HUES64 (cell line): ENCODE measurements around the gene PRDX1.
"Not testable (repeated sequence)": the region's sequence is repeated elsewhere in the genome, so short reads cannot be mapped to it uniquely, and the experiment has no call there.

ENCODE experiments used
- H3K27ac ChIP-seq: 2 replicates; pipeline ENCODE4 v1.7.0; 2013; ENCODE audit warnings: low read depth, low read length, inconsistent platforms
- H3K27me3 ChIP-seq: 2 replicates; pipeline ENCODE4 v1.6.1; 2013; ENCODE audit warnings: mild to moderate bottlenecking, low read length; ENCODE audit not compliant: insufficient read depth
- H3K36me3 ChIP-seq: 2 replicates; pipeline ENCODE4 v1.6.1; 2013; ENCODE audit warnings: mild to moderate bottlenecking, low read length; ENCODE audit not compliant: insufficient read depth
- H3K4me1 ChIP-seq: 2 replicates; pipeline ENCODE4 v1.6.1; 2013; ENCODE audit warnings: mild to moderate bottlenecking, low read length, moderate library complexity; ENCODE audit not compliant: insufficient read depth
- H3K4me3 ChIP-seq: 2 replicates; pipeline ENCODE4 v1.5.1; 2013; ENCODE audit warnings: mild to moderate bottlenecking, low read length, moderate library complexity
- H3K9ac ChIP-seq: 2 replicates; pipeline ENCODE4 v1.6.1; 2013; ENCODE audit warnings: mild to moderate bottlenecking, low read depth, low read length
- H3K9me3 ChIP-seq: 2 replicates; pipeline ENCODE4 v1.6.1; 2013; ENCODE audit warnings: low read depth, low read length; ENCODE audit not compliant: insufficient read depth
- WGBS: fragments of 150-250, 120-280 bp; methylation state at CpG from one replicate; pipeline ENCODE4 v1.1.7; 2013; ENCODE audit warnings: missing lambda C conversion rate; 5-methylcytosine and 5-hydroxymethylcytosine counted together

Gene PRDX1

DNA sequence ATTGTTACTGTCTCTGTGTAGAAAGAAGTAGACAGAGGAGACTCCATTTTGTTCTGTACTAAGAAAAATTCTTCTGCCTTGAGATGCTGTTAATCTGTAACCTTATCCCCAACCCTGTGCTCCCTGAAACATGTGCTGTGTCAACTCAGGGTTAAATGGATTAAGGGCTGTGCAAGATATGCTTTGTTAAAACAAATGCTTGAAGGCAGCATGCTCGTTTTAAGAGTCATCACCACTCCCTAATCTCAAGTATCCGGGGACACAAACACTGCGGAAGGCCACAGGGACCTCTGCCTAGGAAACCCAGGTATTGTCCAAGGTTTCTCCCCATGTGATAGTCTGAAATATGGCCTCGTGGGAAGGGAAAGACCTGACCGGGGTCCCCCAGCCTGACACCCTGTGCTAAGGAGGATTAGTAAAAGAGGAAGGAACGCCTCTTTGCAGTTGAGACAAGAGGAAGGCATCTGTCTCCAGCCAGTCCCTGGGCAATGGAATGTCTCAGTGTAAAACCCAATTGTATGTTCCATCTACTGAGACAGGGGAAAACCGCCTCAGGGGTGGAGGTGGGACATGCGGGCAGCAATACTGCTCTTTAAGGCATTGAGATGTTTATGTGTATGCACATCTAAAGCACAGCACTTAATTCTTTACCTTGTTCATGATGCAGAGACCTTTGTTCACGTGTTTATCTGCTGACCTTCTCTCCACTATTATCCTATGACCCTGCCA lies 8.0 kb downstream of the PRDX1 start:
- H3K4me1 ChIP-seq, H3K9ac ChIP-seq, H3K27ac ChIP-seq, H3K27me3 ChIP-seq, H3K9me3 ChIP-seq, H3K4me3 ChIP-seq: not testable (repeated sequence)
- 90% methylated on average over 9 of the region's 9 CpGs for WGBS
- peaks cover 97% of the 10 kb centered on the region for H3K36me3 ChIP-seq

DNA sequence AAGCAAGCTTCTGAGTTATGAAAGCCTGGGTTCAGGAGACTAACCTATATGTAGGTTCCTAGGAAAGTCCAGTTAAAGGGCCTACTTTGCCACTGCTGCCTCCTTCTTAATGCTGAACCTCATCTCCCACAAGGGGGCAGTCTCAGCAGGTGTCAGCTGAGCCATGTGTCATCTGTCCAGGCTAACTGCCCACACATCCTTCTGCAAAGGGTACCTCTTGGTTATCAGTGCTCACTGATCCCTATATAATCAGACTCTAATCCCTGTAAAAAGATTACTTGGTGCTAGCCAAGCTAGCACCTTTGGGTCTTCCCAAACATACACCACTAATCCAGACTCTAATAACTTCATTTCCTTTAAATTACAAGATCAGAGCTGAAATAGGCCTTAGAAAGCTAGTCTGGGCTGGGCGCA lies 9.0 kb downstream of the PRDX1 start:
- H3K27ac ChIP-seq = no peak overlapping the region
- no peaks in the 10 kb centered on the region for H3K4me1 ChIP-seq
- H3K9me3 ChIP-seq = no peaks in the 10 kb centered on the region
- no peak overlapping the region for H3K9ac ChIP-seq
- H3K36me3 ChIP-seq = peaks cover 94% of the 10 kb centered on the region
- no peak overlapping the region for H3K4me3 ChIP-seq
- 94% methylated on average over 1 of the region's 1 CpG for WGBS
- no peaks in the 10 kb centered on the region for H3K27me3 ChIP-seq

DNA sequence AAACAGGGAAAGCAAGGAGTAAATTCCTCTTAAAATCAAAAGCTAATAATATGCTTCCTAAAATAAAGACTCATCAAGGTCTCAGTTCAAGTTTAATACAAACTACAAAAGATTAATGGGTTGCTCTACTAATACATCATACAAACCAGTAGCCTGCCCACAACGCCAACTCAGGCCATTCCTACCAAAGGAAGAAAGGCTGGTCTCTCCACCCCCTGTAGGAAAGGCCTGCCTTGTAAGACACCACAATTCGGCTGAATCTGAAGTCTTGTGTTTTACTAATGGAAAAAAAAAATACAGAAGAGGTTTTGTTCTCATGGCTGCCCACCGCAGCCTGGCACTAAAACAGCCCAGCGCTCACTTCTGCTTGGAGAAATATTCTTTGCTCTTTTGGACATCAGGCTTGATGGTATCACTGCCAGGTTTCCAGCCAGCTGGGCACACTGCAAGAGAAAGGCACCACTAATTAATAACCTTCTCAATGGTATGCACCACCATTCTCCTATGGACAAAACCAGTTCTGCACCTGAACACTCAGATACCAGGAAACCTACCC lies 10.6 kb downstream of the PRDX1 start:
- Histone ChIP-seq H3K27ac (no peak overlapping the region), H3K27me3 (no peaks in the 10 kb centered on the region), H3K4me3 (no peak overlapping the region), H3K9me3 (no peaks in the 10 kb centered on the region), H3K4me1 (no peaks in the 10 kb centered on the region), H3K9ac (no peak overlapping the region), H3K36me3 (peaks cover 80% of the 10 kb centered on the region)
- 94% methylated on average over 4 of the region's 4 CpGs for WGBS

DNA sequence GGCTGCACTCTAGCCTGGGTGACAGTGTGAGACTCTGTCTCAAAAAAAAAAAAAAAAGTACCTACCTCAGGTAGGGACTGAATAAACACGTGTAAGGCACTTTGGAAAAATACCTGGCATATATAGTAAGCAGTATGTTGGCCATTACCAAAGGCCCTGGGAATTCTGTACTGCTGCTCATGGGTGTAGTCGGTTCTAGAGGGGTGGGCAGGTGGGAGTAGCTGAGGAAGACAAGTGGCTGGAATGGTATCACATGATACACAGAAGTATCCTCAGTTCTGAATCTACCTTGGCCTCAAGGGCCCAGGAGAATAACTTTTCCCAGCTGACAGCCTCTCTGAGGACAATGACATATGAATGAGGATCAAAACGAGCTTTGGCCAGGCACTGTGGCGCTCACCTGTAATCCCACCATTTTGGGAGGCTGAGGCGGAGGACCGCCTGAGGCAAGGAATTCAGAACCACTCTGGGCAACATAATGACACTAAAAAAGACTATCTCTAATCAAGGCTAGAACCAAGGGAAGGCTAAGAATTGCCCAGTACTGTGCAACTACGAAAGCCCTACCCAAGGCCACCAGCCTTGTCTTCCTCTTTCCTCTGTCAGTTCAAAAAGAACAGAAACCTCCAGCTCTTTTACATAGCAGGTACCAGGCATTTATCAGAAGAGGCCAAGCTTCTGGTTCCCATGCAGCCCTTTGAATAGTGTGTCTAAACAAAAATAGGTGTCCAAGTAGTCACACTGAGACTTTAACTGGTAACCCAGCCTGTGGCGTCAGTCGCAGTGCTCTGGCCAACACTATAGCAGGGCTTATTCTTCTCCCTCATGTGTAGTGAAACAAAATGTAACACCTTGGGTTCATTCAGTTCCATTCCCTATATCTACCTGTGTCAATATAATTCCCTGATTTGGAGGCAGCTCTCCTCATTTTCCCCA lies 11.4 kb downstream of the PRDX1 start:
- WGBS = 74% methylated on average over 9 of the region's 9 CpGs
- H3K36me3 ChIP-seq = peaks cover 73% of the 10 kb centered on the region
- no peak overlapping the region for H3K27ac ChIP-seq
- no peak overlapping the region for H3K4me3 ChIP-seq
- H3K27me3 ChIP-seq = no peaks in the 10 kb centered on the region
- no peak overlapping the region for H3K9ac ChIP-seq
- no peaks in the 10 kb centered on the region for H3K9me3 ChIP-seq
- H3K4me1 ChIP-seq = no peaks in the 10 kb centered on the region

DNA sequence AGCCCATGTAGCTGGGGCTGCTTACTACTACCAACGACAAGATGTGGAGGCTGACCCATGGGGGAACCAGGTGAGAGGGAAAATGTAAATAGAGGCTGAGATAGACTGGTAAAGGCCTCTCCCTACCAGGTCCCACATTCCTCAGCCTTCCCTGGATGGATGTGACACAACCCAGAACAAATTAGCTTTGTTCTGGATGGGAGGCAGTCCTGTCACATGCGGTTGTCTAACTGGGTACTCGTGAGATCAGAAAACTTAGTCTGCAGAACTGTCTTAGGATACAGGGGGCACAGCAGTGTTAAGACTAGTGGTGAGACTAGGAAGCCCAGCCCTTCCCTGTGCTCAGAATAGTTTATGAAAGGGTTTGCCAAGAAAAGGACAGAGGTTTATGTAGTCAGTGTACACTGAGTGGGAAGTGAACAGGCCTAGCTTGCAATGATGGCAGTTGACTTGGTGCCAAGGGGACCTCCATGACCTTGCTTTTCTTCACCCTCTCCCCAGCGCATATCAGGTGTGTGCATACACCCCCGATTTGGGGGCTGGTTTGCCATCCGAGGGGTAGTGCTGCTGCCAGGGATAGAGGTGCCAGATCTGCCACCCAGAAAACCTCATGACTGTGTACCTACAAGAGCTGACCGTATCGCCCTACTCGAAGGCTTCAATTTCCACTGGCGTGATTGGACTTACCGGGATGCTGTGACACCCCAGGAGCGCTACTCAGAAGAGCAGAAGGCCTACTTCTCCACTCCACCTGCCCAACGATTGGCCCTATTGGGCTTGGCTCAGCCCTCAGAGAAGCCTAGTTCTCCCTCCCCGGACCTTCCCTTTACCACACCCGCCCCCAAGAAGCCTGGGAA lies 13.2 kb downstream of the PRDX1 start:
- 91% methylated on average over 15 of the region's 15 CpGs for WGBS
- no peak overlapping the region for H3K9ac ChIP-seq
- H3K27me3 ChIP-seq = no peaks in the 10 kb centered on the region
- H3K4me1 ChIP-seq = no peaks in the 10 kb centered on the region
- no peak overlapping the region for H3K4me3 ChIP-seq
- 0 out of 2 replicates have a peak overlapping the region, but pooled peaks have one; percentile 21 for H3K27ac ChIP-seq
- H3K9me3 ChIP-seq = no peaks in the 10 kb centered on the region
- peaks cover 59% of the 10 kb centered on the region for H3K36me3 ChIP-seq

DNA sequence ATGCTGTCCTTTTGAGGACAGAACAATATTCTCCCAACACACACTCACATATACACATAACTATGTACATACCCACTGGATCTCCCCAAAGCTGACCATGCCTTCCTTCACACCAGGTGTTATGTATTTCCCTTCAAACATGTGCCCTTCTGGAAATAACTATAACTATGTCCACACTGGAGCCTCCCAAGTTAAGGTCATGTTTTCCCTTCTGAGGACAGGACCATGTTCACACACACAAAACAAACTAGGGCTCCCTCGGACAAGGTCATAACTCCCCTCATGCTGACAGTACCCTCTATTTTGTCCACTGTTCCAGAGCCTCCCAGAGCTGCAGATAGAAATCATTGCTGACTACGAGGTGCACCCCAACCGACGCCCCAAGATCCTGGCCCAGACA lies 13.8 kb downstream of the PRDX1 start:
- Histone ChIP-seq H3K4me3 (no peak overlapping the region), H3K27me3 (no peaks in the 10 kb centered on the region), H3K9ac (no peak overlapping the region), H3K4me1 (no peaks in the 10 kb centered on the region), H3K36me3 (peaks cover 53% of the 10 kb centered on the region), H3K27ac (0 out of 2 replicates have a peak overlapping the region, but pooled peaks have one; percentile 21), H3K9me3 (no peaks in the 10 kb centered on the region)
- 93% methylated on average over 4 of the region's 4 CpGs for WGBS

DNA sequence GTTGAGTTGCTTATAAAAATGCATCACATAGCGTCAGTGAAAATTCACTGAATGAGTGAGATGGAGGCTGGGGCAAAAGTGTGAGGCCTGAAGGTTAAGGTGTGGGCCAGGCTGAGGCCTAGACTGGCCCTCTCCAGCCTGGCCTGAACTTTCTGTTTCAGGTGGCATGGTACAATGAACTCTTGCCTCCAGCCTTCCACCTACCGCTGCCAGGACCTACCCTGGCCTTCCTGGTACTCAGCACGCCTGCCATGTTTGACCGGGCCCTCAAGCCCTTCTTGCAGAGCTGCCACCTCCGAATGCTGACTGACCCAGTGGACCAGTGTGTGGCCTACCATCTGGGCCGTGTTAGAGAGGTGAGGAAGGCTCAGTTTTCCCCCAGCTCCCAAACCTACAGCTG lies 14.5 kb downstream of the PRDX1 start:
- H3K9me3 ChIP-seq = no peaks in the 10 kb centered on the region
- H3K4me3 ChIP-seq = no peak overlapping the region
- no peaks in the 10 kb centered on the region for H3K4me1 ChIP-seq
- H3K9ac ChIP-seq = no peak overlapping the region
- WGBS = 95% methylated on average over 6 of the region's 6 CpGs
- H3K36me3 ChIP-seq = peaks cover 46% of the 10 kb centered on the region
- no peak overlapping the region for H3K27ac ChIP-seq
- no peaks in the 10 kb centered on the region for H3K27me3 ChIP-seq

DNA sequence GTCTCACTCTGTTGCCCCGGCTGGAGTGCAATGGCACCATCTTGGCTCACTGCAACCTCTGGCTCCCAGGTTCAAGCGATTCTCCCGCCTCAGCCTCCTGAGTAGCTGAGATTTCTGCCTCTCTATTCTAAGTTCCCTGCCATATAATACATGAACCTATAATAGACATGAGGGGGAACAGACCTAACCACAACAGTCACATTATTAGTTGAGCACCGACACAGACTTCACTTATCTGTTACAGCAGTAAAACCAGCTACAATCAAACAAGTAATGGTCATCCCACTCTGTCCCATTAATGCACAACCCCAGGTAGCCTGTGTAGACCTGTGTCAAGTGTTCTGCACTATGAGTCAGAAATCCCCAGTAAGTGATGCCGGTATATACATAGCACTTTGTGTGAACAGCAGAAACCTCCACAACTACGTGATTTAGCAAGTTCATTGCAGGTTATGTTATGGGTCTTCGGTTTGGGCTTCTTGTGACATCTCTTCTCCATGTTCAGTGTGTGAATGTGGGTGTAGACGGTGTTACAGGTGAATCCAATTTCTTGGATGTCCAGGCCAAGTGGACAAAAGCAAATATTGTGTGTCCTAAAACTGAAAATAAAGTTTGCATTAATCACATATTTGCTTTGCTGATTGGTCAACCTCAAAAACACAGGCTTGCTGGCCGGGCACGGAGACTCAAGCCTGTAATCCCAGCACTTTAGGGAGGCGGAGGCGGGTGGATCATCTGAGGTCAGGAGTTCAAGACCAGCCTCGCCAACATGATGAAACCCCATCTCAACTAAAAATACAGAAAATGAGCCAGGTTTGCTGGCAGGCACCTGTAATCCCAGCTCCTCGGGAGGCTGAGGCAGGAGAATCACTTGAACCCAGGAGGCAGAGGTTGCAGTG lies 18.0 kb downstream of the PRDX1 start:
- H3K4me1 ChIP-seq = peaks cover 6% of the 10 kb centered on the region; the same call in 1 of the 2 replicates
- H3K9ac ChIP-seq = no peak overlapping the region
- H3K36me3 ChIP-seq = peaks cover 11% of the 10 kb centered on the region
- H3K27me3 ChIP-seq = no peaks in the 10 kb centered on the region
- no peak overlapping the region for H3K4me3 ChIP-seq
- H3K27ac ChIP-seq = no peak overlapping the region
- no peaks in the 10 kb centered on the region for H3K9me3 ChIP-seq
- WGBS = 95% methylated on average over 14 of the region's 14 CpGs

DNA sequence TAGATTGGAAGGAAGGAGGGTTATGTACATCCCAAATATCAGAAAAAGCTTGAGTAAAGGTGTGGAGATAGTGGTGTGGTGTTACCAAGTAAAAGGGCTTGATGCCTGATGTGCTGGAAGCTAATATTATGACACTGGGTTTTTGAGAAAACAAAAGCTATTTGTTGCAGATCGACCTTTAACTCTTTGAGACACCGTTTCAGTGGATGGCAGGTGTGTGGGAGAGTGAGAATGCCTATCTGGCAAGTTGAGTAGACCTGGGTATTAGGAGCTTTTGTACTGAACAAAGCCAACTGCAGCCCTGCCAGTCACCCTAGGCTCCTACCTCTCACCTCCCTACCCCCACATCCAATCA lies 20.2 kb downstream of the PRDX1 start:
- no peaks in the 10 kb centered on the region for H3K9me3 ChIP-seq
- WGBS = 91% methylated on average over 2 of the region's 2 CpGs
- H3K27me3 ChIP-seq = no peaks in the 10 kb centered on the region
- peaks cover 6% of the 10 kb centered on the region; the same call in 1 of the 2 replicates for H3K4me1 ChIP-seq
- H3K27ac ChIP-seq = no peak overlapping the region
- peak overlapping the region; percentile 74 for H3K4me3 ChIP-seq
- H3K36me3 ChIP-seq = 0 out of 2 replicates have a peak, but pooled peaks cover 4% of the 10 kb centered on the region
- H3K9ac ChIP-seq = no peak overlapping the region

DNA sequence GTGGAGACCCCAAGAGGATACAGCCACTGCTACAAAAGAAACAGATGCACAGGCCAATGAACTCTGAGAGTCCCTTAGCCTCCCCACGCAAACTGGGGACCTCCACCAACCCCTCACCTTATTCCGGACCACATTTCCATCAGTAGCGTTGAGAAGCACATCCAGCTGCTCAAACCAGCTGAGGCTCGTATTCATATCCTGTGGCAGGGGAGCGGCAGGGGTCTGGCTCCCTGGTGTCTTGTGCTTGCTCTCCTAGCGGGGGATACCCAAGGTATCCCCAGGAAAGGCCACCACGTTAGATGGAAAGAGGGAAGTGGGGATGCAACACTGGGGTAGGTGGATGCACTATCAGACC lies 22.3 kb downstream of the PRDX1 start:
- WGBS = 11% methylated on average over 7 of the region's 7 CpGs
- Histone ChIP-seq H3K27ac (no peak overlapping the region), H3K4me3 (peak overlapping the region; percentile 74), H3K9ac (peak overlapping the region; percentile 57), H3K9me3 (no peaks in the 10 kb centered on the region), H3K27me3 (no peaks in the 10 kb centered on the region), H3K36me3 (0 out of 2 replicates have a peak, but pooled peaks cover 4% of the 10 kb centered on the region), H3K4me1 (peaks cover 6% of the 10 kb centered on the region; the same call in 1 of the 2 replicates)
